SHP77 (cell line): ENCODE data around the gene ITGAD.

ENCODE experiments used
- DNase-seq, 2 experiments: peaks; one replicate each; lab custom pipeline; 2025; lab: John Stamatoyannopoulos, UW

Gene ITGAD

DNA sequence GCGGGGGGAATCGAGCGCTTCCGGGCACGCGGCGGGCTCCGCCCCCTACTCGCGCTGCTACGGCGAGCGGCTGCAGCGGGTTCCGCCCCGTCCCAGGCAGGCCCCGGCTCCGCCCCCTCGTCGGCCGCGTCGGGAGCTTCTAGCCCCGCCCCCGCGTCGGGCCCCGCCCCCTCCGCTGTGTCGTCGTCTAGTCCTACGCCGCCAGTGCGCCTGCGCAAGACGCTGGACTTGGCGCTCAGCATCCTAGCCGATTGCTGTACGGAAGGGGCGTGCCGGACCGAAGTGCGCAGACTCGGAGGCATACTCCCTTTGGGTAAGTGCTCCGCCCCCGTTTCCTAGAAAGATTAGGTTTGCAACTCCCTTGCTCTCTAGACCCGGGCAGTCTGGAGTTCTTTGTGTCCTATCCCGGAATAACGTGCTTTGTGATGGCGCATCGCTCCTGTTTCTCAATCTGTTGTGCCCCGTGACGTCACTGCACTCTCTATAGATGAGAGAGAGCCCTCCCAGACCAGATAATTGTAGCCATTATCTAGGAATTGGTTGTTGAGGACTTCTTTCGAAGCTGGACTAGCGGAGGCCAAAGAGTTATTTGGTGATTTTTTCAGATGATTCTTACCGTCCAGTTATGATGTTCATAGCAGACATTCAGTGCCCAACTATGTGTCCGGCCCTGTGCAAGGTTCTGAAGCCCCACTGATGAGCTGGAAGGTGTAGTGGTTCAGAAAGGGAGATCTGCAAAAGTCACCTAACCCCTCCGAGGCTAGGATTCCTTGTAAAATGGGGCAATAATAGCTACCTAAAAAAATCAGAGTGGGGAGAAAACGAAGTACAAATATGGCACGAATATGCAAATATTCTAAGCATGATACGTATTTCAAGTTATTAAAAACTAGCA, 66.8 kb downstream of the ITGAD start:
- peak; percentile 98 to 100 for DNase-seq

DNA sequence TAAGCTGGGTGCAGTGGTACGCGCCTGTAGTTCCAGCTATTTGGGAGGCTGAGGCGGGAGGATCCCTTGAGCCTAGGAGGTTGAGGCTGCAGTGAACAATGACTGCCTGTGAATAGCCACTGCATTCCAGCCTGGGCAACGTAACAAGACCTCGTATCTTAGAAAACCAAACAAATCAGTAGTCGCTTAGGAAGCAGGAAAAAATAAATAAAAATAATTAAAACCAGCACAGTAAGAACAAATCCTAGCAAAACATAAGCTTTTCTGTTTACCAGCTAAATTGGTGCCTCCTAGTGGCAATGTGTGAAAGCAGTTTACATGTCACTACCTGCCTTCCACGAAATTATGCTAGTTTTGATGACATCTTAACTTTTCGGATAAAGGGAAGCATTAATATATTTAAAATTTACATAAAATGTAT, 67.5 kb downstream of the ITGAD start:
- DNase-seq = peak in 1 of 2 experiments; percentile 42

DNA sequence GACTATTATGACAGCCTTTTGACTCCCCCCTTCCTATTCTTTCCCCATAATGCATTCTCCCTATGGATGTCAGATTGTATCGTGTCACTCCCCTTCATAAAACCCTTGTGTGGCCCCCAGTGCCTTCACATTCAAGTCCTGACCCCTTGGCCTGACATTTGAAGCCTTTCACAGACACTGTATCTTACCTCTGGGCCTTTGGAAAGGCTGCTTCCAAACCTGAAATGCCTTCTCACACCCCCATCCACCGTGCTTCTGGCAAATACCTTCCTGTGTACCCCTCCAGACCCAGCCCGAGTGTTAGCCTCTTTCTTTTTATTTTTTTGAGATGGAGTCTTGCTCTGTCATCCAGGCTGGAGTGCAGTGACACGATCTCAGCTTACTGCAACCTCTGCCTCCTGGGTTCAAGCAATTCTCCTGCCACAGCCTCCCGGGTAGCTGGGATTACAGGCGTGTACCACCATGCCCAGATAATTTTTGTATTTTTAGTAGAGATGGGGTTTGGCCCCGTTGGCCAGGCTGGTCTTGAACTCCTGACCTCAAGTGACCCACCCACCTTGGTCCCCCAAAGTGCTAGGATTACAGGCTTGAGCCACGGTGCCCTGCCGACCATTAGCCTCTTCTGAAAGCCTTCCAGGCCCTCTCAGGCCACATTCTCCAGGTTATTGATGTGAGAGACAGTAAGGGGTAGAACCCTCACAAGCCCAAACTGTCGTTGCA, 68.2 kb downstream of the ITGAD start:
- DNase-seq = no peak

DNA sequence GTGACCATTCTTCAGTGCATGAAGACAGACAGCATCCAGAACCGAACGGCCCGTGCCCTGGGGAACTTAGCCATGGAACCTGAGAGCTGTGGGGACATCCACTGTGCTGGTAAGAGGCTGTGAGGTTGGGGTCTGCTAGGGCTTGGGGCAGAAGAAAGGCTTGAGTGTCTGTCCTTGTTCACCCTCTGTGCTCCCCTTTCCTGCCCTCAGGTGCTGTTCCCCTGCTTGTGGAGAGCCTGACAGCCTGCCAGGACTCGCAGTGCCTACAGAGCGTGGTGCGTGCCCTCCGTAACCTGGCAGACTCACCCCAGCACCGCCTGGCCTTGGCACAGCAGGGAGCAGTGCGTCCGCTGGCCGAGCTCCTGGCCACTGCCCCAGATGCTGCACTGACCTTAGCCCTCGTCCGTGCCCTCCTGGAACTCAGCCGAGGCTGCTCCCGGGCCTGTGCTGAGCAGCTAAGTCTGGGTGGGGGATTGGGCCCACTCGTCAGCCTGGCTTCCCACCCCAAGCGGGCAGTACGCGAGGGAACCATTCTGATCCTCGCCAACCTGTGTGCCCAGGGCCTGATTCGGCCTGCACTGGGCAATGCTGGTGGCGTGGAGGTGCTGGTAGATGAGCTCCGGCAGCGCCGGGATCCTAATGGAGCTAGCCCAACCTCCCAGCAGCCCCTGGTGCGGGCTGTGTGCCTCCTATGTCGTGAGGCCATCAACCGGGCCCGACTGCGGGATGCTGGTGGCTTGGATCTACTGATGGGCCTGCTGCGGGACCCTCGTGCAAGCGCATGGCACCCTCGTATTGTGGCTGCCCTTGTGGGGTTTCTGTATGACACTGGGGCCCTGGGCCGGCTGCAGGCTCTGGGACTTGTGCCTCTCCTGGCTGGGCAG, 69.0 kb downstream of the ITGAD start:
- DNase-seq = no peak

DNA sequence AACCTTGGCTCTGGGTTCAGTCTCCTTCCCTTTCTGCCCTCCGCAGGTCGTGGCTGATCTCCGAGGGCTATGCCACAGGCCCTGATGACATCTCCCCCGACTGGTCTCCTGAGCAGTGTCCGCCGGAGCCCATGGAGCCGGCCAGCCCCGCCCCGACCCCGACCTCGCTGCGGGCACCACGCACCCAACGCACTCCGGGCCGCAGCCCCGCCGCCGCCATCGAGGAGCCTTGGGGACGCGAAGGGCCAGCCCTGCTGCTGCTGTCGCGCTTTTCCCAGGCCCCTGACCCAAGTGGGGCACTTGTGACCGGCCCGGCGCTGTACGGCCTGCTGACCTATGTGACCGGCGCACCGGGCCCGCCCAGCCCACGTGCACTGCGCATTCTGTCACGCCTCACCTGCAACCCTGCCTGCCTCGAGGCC, 71.2 kb downstream of the ITGAD start:
- DNase-seq = no peak

DNA sequence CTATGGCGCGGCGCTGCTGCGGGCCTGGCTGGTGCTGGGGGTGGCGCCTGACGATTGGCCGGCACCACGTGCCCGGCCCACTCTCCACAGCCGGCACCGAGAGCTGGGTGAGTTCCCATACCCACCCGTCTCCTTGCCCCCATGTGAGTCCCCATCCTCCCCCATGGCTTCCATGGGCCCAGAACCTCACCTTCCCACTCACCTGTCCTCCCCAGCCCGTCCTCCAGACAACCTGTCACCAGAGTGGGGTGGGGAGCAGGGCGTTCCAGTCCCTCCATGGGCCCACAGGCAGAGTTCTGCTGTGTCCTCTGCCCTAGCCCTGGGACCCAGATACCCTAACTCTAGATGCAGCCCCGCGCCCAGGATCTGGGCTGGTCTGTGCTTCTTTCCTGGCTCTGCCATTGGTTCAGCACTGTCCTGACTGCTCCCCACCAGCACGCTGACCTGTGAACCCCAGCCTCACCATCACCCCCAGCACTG, 71.7 kb downstream of the ITGAD start:
- no peak for DNase-seq

DNA sequence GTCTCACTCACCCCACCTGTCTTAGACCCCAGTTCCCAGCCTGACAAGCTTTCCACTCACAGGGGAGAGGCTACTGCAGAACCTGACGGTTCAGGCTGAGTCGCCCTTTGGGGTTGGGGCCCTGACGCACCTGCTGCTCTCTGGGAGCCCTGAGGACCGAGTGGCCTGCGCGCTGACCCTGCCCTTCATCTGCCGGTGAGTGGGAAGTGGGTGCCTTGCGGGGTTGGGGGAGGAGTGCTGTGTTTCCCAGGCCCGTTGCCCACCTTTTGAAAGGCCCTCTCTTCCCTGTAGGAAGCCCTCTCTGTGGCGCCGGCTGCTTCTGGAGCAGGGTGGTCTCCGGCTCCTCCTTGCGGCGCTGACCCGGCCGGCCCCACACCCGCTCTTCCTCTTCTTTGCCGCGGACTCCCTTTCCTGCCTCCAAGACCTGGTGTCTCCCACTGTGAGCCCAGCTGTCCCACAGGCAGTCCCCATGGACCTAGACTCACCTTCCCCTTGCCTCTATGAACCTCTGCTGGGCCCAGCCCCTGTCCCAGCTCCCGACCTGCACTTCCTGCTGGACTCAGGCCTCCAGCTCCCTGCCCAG, 72.7 kb downstream of the ITGAD start:
- no peak for DNase-seq

DNA sequence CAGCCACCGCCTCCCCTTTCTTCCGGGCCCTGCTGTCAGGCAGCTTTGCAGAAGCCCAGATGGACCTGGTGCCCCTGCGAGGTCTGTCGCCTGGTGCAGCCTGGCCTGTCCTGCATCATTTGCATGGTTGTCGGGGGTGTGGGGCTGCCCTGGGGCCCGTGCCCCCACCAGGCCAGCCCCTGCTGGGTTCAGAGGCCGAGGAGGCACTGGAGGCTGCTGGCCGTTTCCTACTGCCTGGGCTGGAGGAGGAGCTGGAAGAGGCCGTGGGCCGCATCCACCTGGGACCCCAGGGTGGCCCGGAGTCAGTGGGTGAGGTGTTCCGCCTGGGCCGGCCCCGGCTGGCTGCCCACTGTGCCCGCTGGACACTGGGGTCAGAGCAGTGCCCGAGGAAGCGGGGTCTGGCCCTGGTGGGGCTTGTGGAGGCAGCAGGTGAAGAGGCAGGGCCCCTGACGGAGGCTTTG, 73.3 kb downstream of the ITGAD start:
- DNase-seq = no peak

DNA sequence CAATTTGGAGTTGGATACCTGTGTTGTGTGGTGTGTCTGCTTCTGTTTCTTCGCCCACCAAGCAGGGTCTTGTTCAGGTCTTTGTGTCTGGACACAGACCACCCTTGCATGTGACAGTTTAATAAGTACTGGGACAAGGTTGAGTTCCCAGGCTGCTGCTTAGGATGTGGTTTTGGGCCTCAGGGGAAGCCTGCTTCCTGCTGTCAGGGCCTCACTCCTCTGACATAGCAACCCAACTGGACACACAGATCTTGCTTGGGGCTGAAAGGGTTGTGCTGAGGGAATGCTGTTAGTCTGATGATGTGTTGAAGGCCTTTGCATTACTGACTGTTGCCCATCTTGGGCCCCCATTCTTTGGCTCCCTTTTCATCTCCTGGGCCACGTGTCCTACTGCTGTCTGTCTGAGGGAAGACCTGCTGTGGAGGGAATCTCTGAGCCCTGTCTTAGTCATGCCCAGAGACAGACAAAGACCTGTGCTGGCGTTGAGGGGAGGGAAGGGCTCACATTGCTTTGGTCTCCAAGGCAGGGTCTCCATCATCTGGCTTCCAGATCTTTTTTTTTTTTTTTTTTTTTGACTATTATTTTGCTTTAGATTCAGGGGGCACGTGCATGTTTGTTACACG, 74.1 kb downstream of the ITGAD start:
- no peak for DNase-seq

DNA sequence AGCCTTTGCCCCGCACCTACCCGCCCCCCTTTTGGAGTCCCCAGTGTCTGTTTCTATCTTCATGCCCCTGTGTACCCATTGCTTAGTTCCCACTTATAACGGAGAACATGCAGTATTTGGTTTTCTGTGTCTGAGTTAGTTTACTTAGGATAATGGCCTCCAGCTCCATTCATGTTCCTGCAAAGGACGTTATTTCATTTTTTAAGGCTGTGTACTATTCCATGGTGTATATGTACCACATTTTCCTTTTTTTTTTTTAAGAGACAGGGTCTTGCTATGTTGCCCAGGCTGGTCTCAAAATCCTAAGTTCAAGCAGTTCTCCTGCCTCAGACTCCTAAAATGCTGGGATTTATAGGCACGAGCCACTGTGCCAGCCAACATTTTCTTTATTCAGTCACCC, 74.7 kb downstream of the ITGAD start:
- DNase-seq = no peak

DNA sequence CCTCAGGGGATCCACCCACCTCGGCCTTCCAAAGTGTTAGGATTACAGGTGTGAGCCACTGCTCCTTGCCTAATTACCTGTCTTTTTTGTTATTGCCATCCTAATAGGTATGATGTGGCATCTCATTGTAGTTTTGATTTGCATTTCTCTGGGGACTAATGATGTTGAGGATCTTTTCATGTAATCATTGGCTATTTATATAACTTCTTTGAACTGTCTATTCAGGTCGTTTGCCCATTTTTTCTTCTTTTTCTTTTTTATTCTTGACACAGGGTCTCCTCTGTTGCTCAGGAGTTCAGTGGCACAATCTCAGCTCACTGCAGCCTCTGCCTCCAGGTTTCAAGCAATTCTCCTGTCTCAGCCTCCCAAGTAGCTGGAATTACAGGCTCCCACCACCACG, 77.5 kb downstream of the ITGAD start:
- DNase-seq = no peak

DNA sequence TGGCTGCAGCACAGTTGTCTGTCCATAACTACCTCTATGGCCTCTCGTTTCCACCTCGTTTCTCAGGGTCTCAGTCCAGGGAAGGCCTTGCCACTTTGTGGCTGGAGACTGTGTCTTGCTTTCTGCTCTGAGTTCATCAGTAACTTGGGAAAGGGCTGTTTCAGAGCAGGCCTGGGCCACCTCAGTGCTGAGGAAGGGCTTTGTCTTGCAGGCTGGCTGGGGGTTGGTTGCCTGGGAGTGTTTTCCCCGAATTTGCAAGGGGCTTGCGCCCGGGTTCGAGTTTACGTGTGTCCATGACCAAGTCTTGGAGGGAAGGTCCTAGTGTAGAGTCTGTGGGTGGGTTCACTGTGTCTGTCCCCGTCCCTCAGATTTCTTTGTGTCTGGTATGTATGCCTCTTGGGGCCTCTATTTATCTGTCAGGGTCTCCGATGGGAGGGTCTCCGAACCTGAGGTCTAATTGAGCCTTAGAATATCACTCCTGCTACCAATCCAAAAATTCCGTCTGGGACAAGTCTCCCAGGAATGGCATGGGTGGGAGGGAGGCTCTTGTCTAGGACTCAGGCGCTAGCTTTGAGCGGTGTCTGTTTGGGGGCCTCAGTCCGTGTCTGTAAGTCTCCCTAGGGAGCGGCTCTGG, 78.2 kb downstream of the ITGAD start:
- no peak for DNase-seq

DNA sequence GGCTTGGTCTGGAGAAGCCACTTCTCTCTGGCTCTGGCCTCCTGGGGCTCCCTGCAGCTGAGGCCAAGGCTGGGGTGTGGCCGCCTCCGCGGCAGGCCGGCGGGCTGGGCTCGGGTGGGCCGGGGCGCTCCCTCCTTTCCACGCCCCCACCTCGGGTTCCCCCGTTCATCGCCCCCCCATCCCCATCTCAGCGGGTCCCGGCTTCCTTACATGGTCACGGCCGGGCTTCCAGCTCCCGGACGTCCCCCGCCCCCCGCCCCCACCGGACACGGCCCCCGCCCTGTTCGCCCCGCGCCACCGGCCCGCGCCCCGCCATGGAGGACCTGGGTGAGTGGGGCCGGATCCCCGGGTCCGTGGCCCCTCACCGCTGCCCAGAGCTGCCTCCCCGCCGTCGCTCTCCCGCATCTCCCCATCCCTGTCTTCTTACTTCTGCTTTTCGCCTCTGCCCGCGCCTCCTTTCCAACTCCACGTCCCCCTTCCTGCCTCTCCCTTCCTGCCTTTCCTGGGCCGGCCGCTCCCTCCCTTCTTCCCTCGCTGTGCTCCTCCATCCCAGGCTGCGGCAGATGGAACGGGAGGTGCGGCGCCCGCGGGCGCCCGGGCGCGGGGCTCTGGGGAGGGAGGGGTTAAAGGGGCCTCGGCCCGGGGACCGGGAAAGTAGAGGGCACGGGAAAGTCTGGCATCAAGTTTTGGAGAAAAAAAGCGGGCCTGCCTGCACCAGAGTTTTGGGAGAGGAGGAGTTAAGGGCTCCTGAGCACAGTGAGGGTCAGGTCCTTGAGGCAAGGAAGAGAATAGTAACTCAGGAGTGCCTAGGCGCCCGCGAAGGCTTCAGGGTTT, 79.0 kb downstream of the ITGAD start, which contains the start of gene TGFB1I1:
TGFB1I1 (plus strand) TSS at position 278 of the 834 bp plus-strand sequence; CDS start at position 315, 37 bp downstream.
- peak in 1 of 2 experiments; percentile 13 for DNase-seq

DNA sequence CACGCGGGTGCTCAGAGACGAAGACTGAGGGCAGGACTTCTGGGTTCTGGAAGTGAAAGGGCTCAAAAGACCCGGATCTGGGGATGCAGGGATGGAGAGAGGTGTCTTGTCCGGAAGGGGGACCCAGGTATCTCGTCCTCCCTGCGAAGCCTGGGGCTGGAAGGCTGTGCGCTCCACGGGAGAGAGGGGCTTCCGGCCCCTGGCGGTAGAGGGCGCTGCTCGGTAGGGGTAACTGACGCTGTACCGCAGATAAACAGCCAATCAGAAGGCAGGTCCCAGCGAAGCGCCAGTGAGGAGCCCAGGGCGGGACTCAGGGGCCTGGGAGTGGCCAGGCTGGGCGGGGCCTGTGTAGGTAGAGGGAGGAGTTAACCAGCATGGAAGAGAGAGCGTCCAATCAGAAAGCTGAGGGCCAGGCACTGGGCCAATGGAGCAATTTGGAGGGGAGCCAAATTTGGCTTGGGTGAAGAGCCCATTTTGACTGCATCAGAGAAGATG, 79.6 kb downstream of the ITGAD start:
- peak; percentile 92 to 93 for DNase-seq

DNA sequence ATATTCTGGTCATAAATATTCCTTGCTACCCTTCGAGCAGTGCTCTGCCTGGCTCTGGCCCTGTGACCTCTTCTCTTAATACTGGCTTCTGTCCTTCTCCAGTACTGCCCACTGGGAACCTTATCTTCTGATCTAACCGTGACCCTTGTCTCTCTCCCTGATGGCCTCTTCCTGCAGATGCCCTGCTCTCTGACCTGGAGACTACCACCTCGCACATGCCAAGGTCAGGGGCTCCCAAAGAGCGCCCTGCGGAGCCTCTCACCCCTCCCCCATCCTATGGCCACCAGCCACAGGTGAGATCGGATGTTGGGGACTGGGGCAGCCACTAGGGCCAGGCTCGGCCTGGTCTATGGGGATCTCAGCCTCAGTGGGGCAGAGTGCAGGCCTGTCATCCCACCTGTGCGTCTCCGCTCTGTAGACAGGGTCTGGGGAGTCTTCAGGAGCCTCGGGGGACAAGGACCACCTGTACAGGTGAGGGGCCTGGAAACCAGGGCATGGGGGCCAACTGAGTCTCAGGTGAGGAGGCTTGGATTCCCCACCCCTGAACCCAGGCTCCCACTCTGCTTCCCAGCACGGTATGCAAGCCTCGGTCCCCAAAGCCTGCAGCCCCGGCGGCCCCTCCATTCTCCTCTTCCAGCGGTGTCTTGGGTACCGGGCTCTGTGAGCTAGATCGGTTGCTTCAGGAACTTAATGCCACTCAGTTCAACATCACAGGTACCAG, 80.3 kb downstream of the ITGAD start:
- no peak for DNase-seq

DNA sequence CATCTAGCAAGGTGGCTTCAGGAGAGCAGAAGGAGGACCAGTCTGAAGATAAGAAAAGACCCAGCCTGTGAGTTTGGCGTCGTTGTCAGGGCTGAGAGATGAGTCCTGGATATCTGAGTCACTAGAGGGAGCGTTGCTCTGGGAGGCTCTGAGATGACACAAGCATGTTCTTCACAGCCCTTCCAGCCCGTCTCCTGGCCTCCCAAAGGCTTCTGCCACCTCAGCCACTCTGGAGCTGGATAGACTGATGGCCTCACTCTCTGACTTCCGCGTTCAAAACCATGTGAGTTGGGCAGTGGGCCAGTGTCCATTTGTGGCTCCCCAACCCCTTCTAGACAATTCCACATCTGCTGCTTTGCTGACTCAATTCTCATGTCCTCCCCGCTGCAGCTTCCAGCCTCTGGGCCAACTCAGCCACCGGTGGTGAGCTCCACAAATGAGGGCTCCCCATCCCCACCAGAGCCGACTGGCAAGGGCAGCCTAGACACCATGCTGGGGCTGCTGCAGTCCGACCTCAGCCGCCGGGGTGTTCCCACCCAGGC, 81.1 kb downstream of the ITGAD start:
- no peak for DNase-seq

DNA sequence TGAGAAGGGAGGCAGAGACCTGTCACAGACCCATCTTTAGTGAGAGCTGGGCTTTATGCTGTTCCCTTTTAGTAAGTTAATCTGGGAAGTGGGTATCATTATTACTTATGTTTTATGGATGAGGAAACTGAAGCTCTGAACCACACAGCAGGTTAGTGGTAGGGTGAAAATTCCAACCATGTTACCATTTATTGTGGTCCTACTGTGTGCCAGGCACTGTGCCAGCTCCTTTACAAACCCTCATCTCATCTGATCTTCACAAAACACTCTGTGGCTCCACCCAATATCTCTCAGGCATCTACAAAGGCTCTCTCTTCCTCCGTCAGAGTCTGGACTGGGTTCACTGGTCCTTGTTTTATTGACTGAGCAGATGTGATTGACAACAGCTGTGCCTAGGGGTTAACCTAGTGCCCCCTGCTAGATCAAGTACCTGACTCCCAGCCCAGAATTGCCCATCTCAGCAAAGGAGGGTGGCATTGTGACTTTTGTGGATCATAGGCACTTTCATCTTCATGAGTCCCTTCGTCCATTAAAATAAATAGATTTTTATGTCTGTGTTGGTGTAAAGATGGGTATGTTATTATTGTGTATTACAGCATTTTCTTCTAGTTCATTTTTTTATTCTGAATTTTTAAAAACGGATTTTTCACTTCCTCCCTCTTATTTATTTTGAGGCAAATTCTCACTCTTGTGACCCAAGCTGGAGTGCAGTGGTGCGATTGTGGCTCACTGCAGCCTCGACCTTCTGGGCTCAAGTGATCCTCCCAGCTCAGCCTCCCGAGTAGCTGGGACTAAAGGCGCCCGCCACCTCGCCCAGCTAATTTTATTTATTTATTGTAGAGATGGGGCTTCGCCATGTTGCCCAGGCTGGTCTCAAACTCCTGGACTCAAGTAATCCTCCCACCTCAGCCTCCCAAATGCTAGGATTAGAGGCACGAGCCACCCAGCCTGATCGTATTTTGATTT, 81.9 kb downstream of the ITGAD start:
- DNase-seq = no peak
